ENCODE results near the gene DZIP1.
A peak's percentile ranks its signal among the peaks of the same experiment; 100 is the strongest.
"Not testable (repeated sequence)": the region's sequence is repeated elsewhere in the genome, so short reads cannot be mapped to it uniquely, and the experiment has no call there.

Gene DZIP1

GRCh38 chr13:95644601-95645052 is at the start of gene DZIP1:
Gene DZIP1, minus strand, starts transcription at chr13:95644706. Its CDS starts 2,677 bp downstream, at chr13:95642029.
- DNase-seq = peak; percentile 89

GRCh38 chr13:95690986-95691385 is 46.5 kb upstream of the DZIP1 start:
- not testable (repeated sequence) for DNase-seq

GRCh38 chr13:95689582-95689926 is 45.0 kb upstream of the DZIP1 start:
- DNase-seq = no peak

- DNase-seq = not testable (repeated sequence)
These were observed 40.5 kb upstream of the DZIP1 start for GRCh38 chr13:95684960-95685359.

GRCh38 chr13:95684418-95684817 is 39.9 kb upstream of the DZIP1 start:
- no peak for DNase-seq

GRCh38 chr13:95679722-95680121 is 35.2 kb upstream of the DZIP1 start:
- DNase-seq = no peak

GRCh38 chr13:95678967-95679366 is 34.5 kb upstream of the DZIP1 start:
- no peak for DNase-seq

- DNase-seq = peak; percentile 44
These were observed 33.2 kb upstream of the DZIP1 start for GRCh38 chr13:95677564-95678266.

- peak; percentile 97 for DNase-seq
These were observed 32.5 kb upstream of the DZIP1 start, which contains the start of gene DNAJC3 for GRCh38 chr13:95676762-95677563. Gene DNAJC3, plus strand, starts transcription at chr13:95677139. Its CDS starts 117 bp downstream, at chr13:95677256.

- peak; percentile 42 for DNase-seq
These were observed 31.7 kb upstream of the DZIP1 start for GRCh38 chr13:95676105-95676761.

GRCh38 chr13:95671597-95671996 is 27.1 kb upstream of the DZIP1 start:
- DNase-seq = no peak

GRCh38 chr13:95667235-95667634 is 22.7 kb upstream of the DZIP1 start:
- DNase-seq = not testable (repeated sequence)

- peak; percentile 55 for DNase-seq
These were observed 16.6 kb upstream of the DZIP1 start for GRCh38 chr13:95660981-95661581.

GRCh38 chr13:95659500-95659899 is 15.0 kb upstream of the DZIP1 start:
- DNase-seq = no peak

GRCh38 chr13:95656386-95657015 is 12.0 kb upstream of the DZIP1 start:
- no peak for DNase-seq

- DNase-seq = no peak
These were observed 8.3 kb upstream of the DZIP1 start for GRCh38 chr13:95652821-95653220.

GRCh38 chr13:95652244-95652764 is 7.8 kb upstream of the DZIP1 start:
- DNase-seq = no peak

- DNase-seq = no peak
These were observed 6.2 kb upstream of the DZIP1 start for GRCh38 chr13:95650696-95651095.

GRCh38 chr13:95647321-95647720 is 2.8 kb upstream of the DZIP1 start:
- DNase-seq = no peak

GRCh38 chr13:95643936-95644598 is 439 bp downstream of the DZIP1 start:
- peak; percentile 64 for DNase-seq

GRCh38 chr13:95643571-95643935 is 953 bp downstream of the DZIP1 start:
- peak; percentile 53 for DNase-seq

GRCh38 chr13:95642999-95643398 is 1.5 kb downstream of the DZIP1 start:
- DNase-seq = no peak

Data from EL (cell line).